ENCODE data around the gene ADISSP. TPM values are rescaled to one million over a fixed set of nuclear protein-coding genes. Genes with fewer than 3 reads are reported as not detected.

Gene ADISSP
- total RNA-seq, 1 experiment from 2014 or later, result 99.4 TPM

GRCh38 chr20:3755814-3756480 lies 11.6 kb downstream of the ADISSP start:
- Histone ChIP-seq H3K79me2 (ENCODE audit: insufficient read depth, low read length) (peaks cover 6% of the 10 kb centered on the region; the same call in 1 of the 2 replicates), H2AFZ (ENCODE audit: low read depth, low read length, poor library complexity, severe bottlenecking) (no peak overlapping the region), H3K4me2 (ENCODE audit: low read length) (no peak overlapping the region), H3K9me3 (ENCODE audit: control insufficient read depth in 1 of 2, insufficient read depth in 1 of 2, low read depth in 1 of 2, low read length in 2 of 2) (no peaks in the 10 kb centered on the region), H3K27me3 (ENCODE audit: insufficient read depth, low read length) (no peaks in the 10 kb centered on the region), H3K4me1 (ENCODE audit: control insufficient read depth in 1 of 2, insufficient read depth in 2 of 2, low read length in 2 of 2) (peaks cover 0 to 3% of the 10 kb centered on the region in 2 experiments; a peak in 1 of 4 replicates), H3K4me3 (replicated peaks in 1 of 2; ENCODE audit: low read depth in 1 of 2, low read length in 2 of 2) (no peak overlapping the region), H3K9me2 (ENCODE audit: insufficient read depth) (no peaks in the 10 kb centered on the region), H3K9ac (ENCODE audit: low read length) (no peak overlapping the region), H4K20me1 (ENCODE audit: insufficient read depth) (no peaks in the 10 kb centered on the region), H3K36me3 (ENCODE audit: control insufficient read depth in 1 of 2, insufficient read depth in 2 of 2, low read length in 2 of 2) (peaks cover 7 to 36% of the 10 kb centered on the region in 2 experiments; a peak in 3 of 4 replicates), H3K27ac (ENCODE audit: low read depth, low read length) (no peak overlapping the region)
- ChIA-PET POLR2A (no interaction called here), CTCF (interaction anchor here (1.6 kb wide), 1 partner anchor 12 kb away, joined by 4 read pairs; the partner anchor contains the start of gene ADISSP), RAD21 (ENCODE audit: low non-redundant PET in 1 of 2, low total read pairs in 2 of 2, uncharacterized antibody in 2 of 2, unreplicated experiment in 2 of 2) (no interaction called here)
- no peak for TF ChIP-seq JUND (IDR thresholded peaks at IDR 0.05)
- TF ChIP-seq ELF1 (IDR thresholded peaks at IDR 0.05; ENCODE audit: borderline replicate concordance, low read depth), result no peak
- TF ChIP-seq CBX3 (IDR thresholded peaks at IDR 0.05; ENCODE audit: low read depth), result no peak
- TF ChIP-seq POLR2A (IDR thresholded peaks at IDR 0.05; ENCODE audit: borderline replicate concordance, extremely low read depth, insufficient read depth, insufficient read length), result no peak
- TF ChIP-seq SIN3A (IDR thresholded peaks at IDR 0.05; ENCODE audit: low read depth), result no peak
- no peak for TF ChIP-seq YY1 (IDR thresholded peaks at IDR 0.05; ENCODE audit: extremely low read depth, insufficient replicate concordance, low read depth, low read length)
- no peak for TF ChIP-seq RAD21 (IDR thresholded peaks at IDR 0.05; ENCODE audit: low read depth)
- DNase-seq (ENCODE audit: low read depth, low spot score), result no peak
- ATAC-seq, result no peak
- BruUV-seq (replicated peaks), result no TSS peak
- intact Hi-C loops (cut with micrococcal nuclease), result no loop called here

DNA sequence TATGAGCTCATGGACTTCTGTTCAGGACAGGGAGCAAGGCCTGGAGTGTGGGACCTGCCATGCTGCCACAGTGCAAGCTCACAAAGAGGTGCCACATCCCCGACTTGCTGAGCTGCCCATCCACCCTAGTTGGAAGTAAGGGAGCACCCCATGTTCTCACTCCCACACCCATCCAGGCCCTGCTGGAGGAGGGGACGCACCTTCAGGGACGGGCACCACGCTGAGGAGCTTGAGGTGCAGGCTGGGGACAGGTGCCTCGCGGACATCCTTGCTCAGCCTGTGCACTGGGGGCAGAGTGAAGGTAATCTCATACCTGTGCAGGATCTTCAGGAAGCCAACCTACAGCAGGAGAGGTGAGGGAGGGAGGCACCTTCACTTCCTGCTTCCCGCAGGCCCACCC lies 12.3 kb downstream of the ADISSP start:
- DNase-seq (ENCODE audit: low read depth, low spot score), result no peak
- peaks cover 6 to 36% of the 10 kb centered on the region in 2 experiments; a peak in 3 of 4 replicates for H3K36me3 ChIP-seq (ENCODE audit: control insufficient read depth in 1 of 2, insufficient read depth in 2 of 2, low read length in 2 of 2)
- H3K79me2 ChIP-seq (ENCODE audit: insufficient read depth, low read length), result peaks cover 6% of the 10 kb centered on the region; the same call in 1 of the 2 replicates
- H3K9ac ChIP-seq (ENCODE audit: low read length), result no peak overlapping the region
- H2AFZ ChIP-seq (ENCODE audit: low read depth, low read length, poor library complexity, severe bottlenecking), result no peak overlapping the region
- POLR2A ChIA-PET, result no interaction called here
- no peak overlapping the region for H3K27ac ChIP-seq (ENCODE audit: low read depth, low read length)
- peaks cover 0 to 4% of the 10 kb centered on the region in 2 experiments; a peak in 1 of 4 replicates for H3K4me1 ChIP-seq (ENCODE audit: control insufficient read depth in 1 of 2, insufficient read depth in 2 of 2, low read length in 2 of 2)
- H3K4me2 ChIP-seq (ENCODE audit: low read length), result no peak overlapping the region
- CTCF ChIA-PET, result interaction anchor here (0.5 to 1.3 kb wide), 3 partner anchors 10 to 1485 kb away, joined by 3 read pairs; partner anchors contain the start of gene SPEF1
- intact Hi-C loops (cut with micrococcal nuclease), result no loop called here
- no peak for ATAC-seq
- no TSS peak for BruUV-seq (replicated peaks)
- no peaks in the 10 kb centered on the region for H3K9me2 ChIP-seq (ENCODE audit: insufficient read depth)
- H3K27me3 ChIP-seq (ENCODE audit: insufficient read depth, low read length), result no peaks in the 10 kb centered on the region
- no peak overlapping the region for H3K4me3 ChIP-seq (replicated peaks in 1 of 2; ENCODE audit: low read depth in 1 of 2, low read length in 2 of 2)
- RAD21 ChIA-PET (ENCODE audit: low non-redundant PET in 1 of 2, low total read pairs in 2 of 2, uncharacterized antibody in 2 of 2, unreplicated experiment in 2 of 2), result no interaction called here
- no peaks in the 10 kb centered on the region for H4K20me1 ChIP-seq (ENCODE audit: insufficient read depth)
- H3K9me3 ChIP-seq (ENCODE audit: control insufficient read depth in 1 of 2, insufficient read depth in 1 of 2, low read depth in 1 of 2, low read length in 2 of 2), result no peaks in the 10 kb centered on the region
- TF ChIP-seq SRF (IDR thresholded peaks at IDR 0.05; ENCODE audit: low read depth) (no peak), CBX3 (IDR thresholded peaks at IDR 0.05; ENCODE audit: low read depth) (no peak), ZNF274 (IDR thresholded peaks at IDR 0.05; ENCODE audit: low read depth, low read length) (no peak), REST (IDR thresholded peaks at IDR 0.05; ENCODE audit: low read depth) (no peak), EZH2phosphoT487 (IDR thresholded peaks at IDR 0.05; ENCODE audit: borderline replicate concordance) (no peak), RAD21 (IDR thresholded peaks at IDR 0.05; ENCODE audit: low read depth) (no peak), SP1 (IDR thresholded peaks at IDR 0.05; ENCODE audit: low read depth) (no peak)
- TF ChIP-seq, protein P1, sequence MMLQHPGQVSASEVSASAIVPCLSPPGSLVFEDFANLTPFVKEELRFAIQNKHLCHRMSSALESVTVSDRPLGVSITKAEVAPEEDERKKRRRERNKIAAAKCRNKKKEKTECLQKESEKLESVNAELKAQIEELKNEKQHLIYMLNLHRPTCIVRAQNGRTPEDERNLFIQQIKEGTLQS (IDR thresholded peaks at IDR 0.05), result no peak
- TF ChIP-seq, protein P2, sequence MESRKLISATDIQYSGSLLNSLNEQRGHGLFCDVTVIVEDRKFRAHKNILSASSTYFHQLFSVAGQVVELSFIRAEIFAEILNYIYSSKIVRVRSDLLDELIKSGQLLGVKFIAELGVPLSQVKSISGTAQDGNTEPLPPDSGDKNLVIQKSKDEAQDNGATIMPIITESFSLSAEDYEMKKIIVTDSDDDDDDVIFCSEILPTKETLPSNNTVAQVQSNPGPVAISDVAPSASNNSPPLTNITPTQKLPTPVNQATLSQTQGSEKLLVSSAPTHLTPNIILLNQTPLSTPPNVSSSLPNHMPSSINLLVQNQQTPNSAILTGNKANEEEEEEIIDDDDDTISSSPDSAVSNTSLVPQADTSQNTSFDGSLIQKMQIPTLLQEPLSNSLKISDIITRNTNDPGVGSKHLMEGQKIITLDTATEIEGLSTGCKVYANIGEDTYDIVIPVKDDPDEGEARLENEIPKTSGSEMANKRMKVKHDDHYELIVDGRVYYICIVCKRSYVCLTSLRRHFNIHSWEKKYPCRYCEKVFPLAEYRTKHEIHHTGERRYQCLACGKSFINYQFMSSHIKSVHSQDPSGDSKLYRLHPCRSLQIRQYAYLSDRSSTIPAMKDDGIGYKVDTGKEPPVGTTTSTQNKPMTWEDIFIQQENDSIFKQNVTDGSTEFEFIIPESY (IDR thresholded peaks at IDR 0.05; ENCODE audit: extremely low read depth, insufficient replicate concordance, low read length), result no peak

Measured in HCT116 (cell line).